HepG2 (cell line): ENCODE measurements around the gene SMARCAD1. TPM values are rescaled to one million over a fixed set of nuclear protein-coding genes. Genes with fewer than 3 reads are reported as not detected.

Source experiments
- ATAC-seq: fragments of 200-7000 bp; cut with Tn5 transposase; 3 replicates; pipeline ENCODE4 v1.9.1; 2020; ENCODE audit warnings: mild to moderate bottlenecking, moderate library complexity
- BruUV-seq: library from RNA; stranded (reverse); fragments of 400-500 nt; replicated peaks from 2 replicates; lab custom pipeline; 2021; lab: Mats Ljungman, UMichigan
- CTCF ChIA-PET: fragments of 300-600 bp; formaldehyde crosslinking; extraction: SDS; loops from one replicate; lab custom pipeline; 2021; ENCODE audit warnings: low total read pairs, inconsistent platforms, low intra/inter-chr PET ratio; lab: Yijun Ruan, JAX
- POLR2A ChIA-PET: fragments of 350-600 bp; sonication (Branson Sonifier 250); formaldehyde crosslinking; loops from one replicate; lab custom pipeline; 2020; ENCODE audit warnings: antibody characterized with exemption, inconsistent platforms; lab: Yijun Ruan, JAX
- DNase-seq: peaks from one replicate; pipeline ENCODE4 v3.0.0-alpha.2; 2015; ENCODE audit warnings: low spot score
- FAIRE-seq: peaks from 3 replicates; lab custom pipeline; 2011; peaks lifted over from hg19 to GRCh38; lab: Jason Lieb, UNC
- H2AFZ ChIP-seq: one replicate; pipeline ENCODE4 v1.6.1; 2011; ENCODE audit warnings: low read length, inconsistent platforms
- H3K27ac ChIP-seq: fragments of 300-600 bp; 3 replicates; pipeline ENCODE4 v1.8.0; 2011; ENCODE audit warnings: mixed run types, mild to moderate bottlenecking, mixed read lengths, low read length, inconsistent platforms; ENCODE audit not compliant: insufficient read depth; ENCODE audit errors: extremely low read length
- H3K27me3 ChIP-seq, 2 experiments: fragments of 200-600 bp in 1 of 2; 2 replicates in 1 of 2; 3 replicates in 1 of 2; pipeline versions ENCODE4 v1.6.0 to v1.8.0; 2011; ENCODE audit warnings: low read length in 2 of 2, mild to moderate bottlenecking in 2 of 2, moderate library complexity in 2 of 2, inconsistent platforms in 1 of 2; ENCODE audit not compliant: insufficient read depth in 2 of 2, control insufficient read depth in 1 of 2
- H3K36me3 ChIP-seq, 2 experiments: fragments of 200-600 bp in 1 of 2; replicated peaks in 1 of 2; 2 replicates in 1 of 2; 3 replicates in 1 of 2; pipeline versions ENCODE4 v1.5.1 to v1.8.0; 2011; ENCODE audit warnings: low read length in 2 of 2, inconsistent platforms in 1 of 2; ENCODE audit not compliant: insufficient read depth in 2 of 2, control insufficient read depth in 1 of 2
- H3K4me1 ChIP-seq: 2 replicates; pipeline ENCODE4 v1.5.1; 2012; ENCODE audit warnings: low read length, inconsistent platforms; ENCODE audit not compliant: insufficient read depth
- H3K4me2 ChIP-seq: 2 replicates; pipeline ENCODE4 v1.6.0; 2011; ENCODE audit warnings: low read depth, low read length, inconsistent platforms
- H3K4me3 ChIP-seq, 3 experiments: fragments of 200-600 bp in 1 of 3; sonication (generic), shearing (Covaris generic) in 1 of 3; replicated peaks in 1 of 3; 2 replicates each; pipeline ENCODE4 v1.5.1; 2011 to 2016; ENCODE audit warnings: low read length in 3 of 3, inconsistent platforms in 2 of 3, low read depth in 2 of 3, mild to moderate bottlenecking in 2 of 3, control low read depth in 1 of 3, mixed read lengths in 1 of 3; ENCODE audit not compliant: insufficient read depth in 1 of 3
- H3K79me2 ChIP-seq: one replicate; pipeline ENCODE4 v1.6.1; 2011; ENCODE audit warnings: low read length, inconsistent platforms; ENCODE audit not compliant: insufficient read depth
- H3K9ac ChIP-seq: 2 replicates; pipeline ENCODE4 v1.6.0; 2011; ENCODE audit warnings: mild to moderate bottlenecking, low read depth, low read length, inconsistent platforms; ENCODE audit not compliant: insufficient read depth
- H3K9me3 ChIP-seq: 2 replicates; pipeline ENCODE4 v1.5.1; 2012; ENCODE audit warnings: mild to moderate bottlenecking, low read length
- H4K20me1 ChIP-seq: 2 replicates; pipeline ENCODE4 v1.6.0; 2011; ENCODE audit warnings: inconsistent platforms, mild to moderate bottlenecking, low read length, moderate library complexity; ENCODE audit not compliant: insufficient read depth
- MAFG ChIP-seq: sonication (generic); formaldehyde crosslinking; IDR thresholded peaks from 2 replicates; pipeline ENCODE4 v1.5.1; 2020; ENCODE audit warnings: mild to moderate bottlenecking, missing genetic modification reagents
- NAIF1 ChIP-seq: sonication (generic); formaldehyde crosslinking; IDR thresholded peaks from 2 replicates; pipeline ENCODE4 v1.5.0; 2020; ENCODE audit warnings: mild to moderate bottlenecking, missing genetic modification reagents, borderline replicate concordance
- NONO ChIP-seq, 2 experiments: fragments of 450-650 bp in 1 of 2; sonication (generic) in 1 of 2; formaldehyde crosslinking in 1 of 2; IDR thresholded peaks in 1 of 2; conservative IDR thresholded peaks in 1 of 2; 2 replicates each; pipeline versions ENCODE4 v1.6.1 to v1.8.0; 2017 to 2022; ENCODE audit warnings: mild to moderate bottlenecking in 1 of 2, missing genetic modification reagents in 1 of 2, moderate library complexity in 1 of 2
- RAD21 ChIP-seq: fragments of 450-650 bp; formaldehyde crosslinking; IDR thresholded peaks from 2 replicates; pipeline ENCODE4 v1.5.0; 2020; ENCODE audit warnings: mild to moderate bottlenecking
- SIN3A ChIP-seq: IDR thresholded peaks from 2 replicates; pipeline ENCODE4 v1.6.1; 2011; ENCODE audit warnings: low read depth, mild to moderate bottlenecking, control low read depth, low read length, borderline replicate concordance
- SMC3 ChIP-seq: IDR thresholded peaks from 2 replicates; pipeline ENCODE4 v1.6.1; 2011; ENCODE audit warnings: low read length, improper control_type of control experiment
- STAG1 ChIP-seq: sonication (generic); formaldehyde crosslinking; IDR thresholded peaks from 2 replicates; pipeline ENCODE4 v1.4.0; 2020; ENCODE audit warnings: missing genetic modification reagents
- ZNF75D ChIP-seq: sonication (generic); formaldehyde crosslinking; IDR thresholded peaks from 2 replicates; pipeline ENCODE4 v1.8.1; 2023; ENCODE audit warnings: missing genetic modification reagents, mild to moderate bottlenecking, borderline replicate concordance
- WGBS: methylation state at CpG from one replicate; pipeline ENCODE4 v1.1.6; 2017; ENCODE audit warnings: low lambda C conversion rate; 5-methylcytosine and 5-hydroxymethylcytosine counted together
- in situ Hi-C: cut with HindIII; loops from 2 replicates; pipeline ENCODE4 v1.10.0; 2017; ENCODE audit warnings: low pct_unique_long_range_greater_than_20kb; ENCODE audit not compliant: extremely low pct_ligation_motif_present
- intact Hi-C: fragments of 100-400 bp; cut with micrococcal nuclease; formaldehyde crosslinking; loops from one replicate; pipeline ENCODE4 v1.10.0; 2022; ENCODE audit not compliant: unreplicated experiment
- polyA plus RNA-seq, 8 experiments: library from polyadenylated mRNA; depleted of rRNA in 3 of 8; stranded (reverse) in 7 of 8; unstranded in 1 of 8; fragments of >200 nt; fragmentation: Illumina TruSeq in 4 of 8; extraction: Trizol in 4 of 8; gene quantifications; 2 replicates each; pipeline versions ENCODE4 v1.2.1 to v1.2.3, GENCODE V29; 2011 to 2016; ENCODE audit warnings: low read depth in 4 of 8, missing spikeins in 1 of 8, mixed read lengths in 1 of 8; ENCODE audit not compliant: insufficient read depth in 1 of 8
- total RNA-seq, 5 experiments: library from RNA; depleted of rRNA; stranded (reverse); fragments of >200 nt; fragmentation: Illumina TruSeq; extraction: Trizol; gene quantifications; 2 replicates each; pipeline ENCODE4 v1.2.3, GENCODE V29; 2016; ENCODE audit warnings: low read depth in 1 of 5
- TF ChIP-seq, protein P1 (sequence below): sonication (generic); formaldehyde crosslinking; IDR thresholded peaks from 2 replicates; pipeline ENCODE4 v1.4.0; 2020; ENCODE audit warnings: missing genetic modification reagents
- TF ChIP-seq, protein P2 (sequence below): sonication (generic); formaldehyde crosslinking; IDR thresholded peaks from 2 replicates; pipeline ENCODE4 v1.5.0; 2020; ENCODE audit warnings: mild to moderate bottlenecking, missing genetic modification reagents, moderate library complexity

The SMARCAD1 gene
- total and polyA plus RNA-seq, 2 of the 13 experiments (the other 11 are each of a cell fraction or from before 2014, with no cell fraction given): 18.2 to 35.9 TPM

DNA sequence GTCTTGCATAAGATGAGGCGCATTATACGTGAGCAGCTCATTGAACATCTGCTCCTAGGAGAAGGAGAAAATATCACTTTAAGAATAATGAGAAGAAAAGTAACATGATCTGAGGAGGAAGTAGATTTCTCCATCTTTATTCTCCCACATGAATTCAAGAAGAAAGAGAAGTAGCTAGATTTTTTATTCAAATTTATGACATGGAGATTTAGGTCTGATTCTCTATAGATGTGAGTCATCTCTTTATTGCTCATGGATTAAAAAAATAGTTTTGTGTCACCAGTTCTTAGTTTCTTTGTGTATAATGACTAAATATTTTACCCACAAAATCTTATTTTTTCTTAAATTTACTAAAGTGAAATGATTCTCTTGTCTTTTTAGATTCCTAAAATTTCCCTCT, 94.5 kb downstream of the SMARCAD1 start:
- TF ChIP-seq ZNF75D (CRISPR knock-in tag): no peak
- TF ChIP-seq MAFG: no peak
- H3K27ac ChIP-seq: no peak overlapping the region
- DNase-seq (no peak), ATAC-seq (no peak), FAIRE-seq (no peak)
- no peak overlapping the region for H3K4me2 ChIP-seq
- no peaks in the 10 kb centered on the region for H3K9me3 ChIP-seq
- peaks cover 20% of the 10 kb centered on the region for H3K4me1 ChIP-seq
- H3K36me3 ChIP-seq: no peaks in the 10 kb centered on the region
- no TSS peak for BruUV-seq
- H2AFZ ChIP-seq: no peak overlapping the region
- POLR2A ChIA-PET: no interaction called here
- CTCF ChIA-PET: no interaction called here
- H3K79me2 ChIP-seq: no peaks in the 10 kb centered on the region
- no peaks in the 10 kb centered on the region for H4K20me1 ChIP-seq
- no peaks in the 10 kb centered on the region for H3K27me3 ChIP-seq
- WGBS: 96% methylated on average over 2 of the region's 2 CpGs
- no peak overlapping the region for H3K9ac ChIP-seq
- intact Hi-C loops: no loop called here
- no peak overlapping the region for H3K4me3 ChIP-seq
- in situ Hi-C loops: loop anchor here (10.0 kb wide), 2 partner anchors 93 to 293 kb away; no protein-coding TSS in a partner anchor

DNA sequence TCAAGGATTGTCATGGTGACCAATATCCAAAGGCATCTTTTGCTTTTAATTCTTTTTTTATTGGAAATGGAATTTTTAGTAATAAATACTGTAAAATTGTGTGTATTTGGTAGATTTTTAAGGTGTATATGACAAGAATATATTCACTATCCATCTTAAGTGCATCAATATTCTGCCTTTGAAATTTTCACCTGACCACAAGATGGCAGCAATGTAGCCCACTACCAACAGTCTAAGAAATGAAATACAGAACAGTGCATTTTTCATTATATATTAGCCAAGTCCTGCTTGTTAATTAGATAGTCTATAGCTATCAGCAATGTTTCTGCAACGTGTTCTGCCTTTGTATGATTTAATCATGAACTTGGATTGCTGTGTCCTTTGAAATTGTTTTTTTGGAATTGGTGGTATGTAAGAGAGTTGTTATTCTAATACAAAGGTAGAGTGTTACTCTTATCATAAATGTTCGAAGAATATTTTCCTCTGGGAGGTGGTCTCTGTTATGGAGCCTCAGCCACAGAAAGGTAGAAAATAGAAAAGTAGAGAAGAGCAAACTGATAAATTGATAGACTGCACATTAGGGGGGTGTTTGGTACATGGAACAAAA, 96.8 kb downstream of the SMARCAD1 start:
- H3K4me3 ChIP-seq: no peak overlapping the region
- DNase-seq: peak; percentile 21
- H3K27ac ChIP-seq: no peak overlapping the region
- H3K4me2 ChIP-seq: no peak overlapping the region
- intact Hi-C loops: loop anchor here (1.0 kb wide), 2 partner anchors 87 to 292 kb away; no protein-coding TSS in a partner anchor
- H3K9ac ChIP-seq: no peak overlapping the region
- in situ Hi-C loops: loop anchor here (10.0 kb wide), 2 partner anchors 90 to 290 kb away; no protein-coding TSS in a partner anchor
- ChIA-PET POLR2A (no interaction called here), CTCF (interaction anchor here (0.6 to 2.3 kb wide), 3 partner anchors 86 to 291 kb away, joined by 3 to 13 read pairs (median 10); no protein-coding TSS in a partner anchor)
- peaks cover 19% of the 10 kb centered on the region for H3K4me1 ChIP-seq
- H4K20me1 ChIP-seq: no peaks in the 10 kb centered on the region
- H2AFZ ChIP-seq: no peak overlapping the region
- peak; percentile 79 for ATAC-seq
- no peaks in the 10 kb centered on the region for H3K79me2 ChIP-seq
- no peaks in the 10 kb centered on the region for H3K9me3 ChIP-seq
- peak; percentile 67 for FAIRE-seq
- no peaks in the 10 kb centered on the region for H3K27me3 ChIP-seq
- no TSS peak for BruUV-seq
- H3K36me3 ChIP-seq: no peaks in the 10 kb centered on the region
- TF ChIP-seq SIN3A: no peak
- peak; percentile 52; the same call in 1 of the 2 replicates for TF ChIP-seq RAD21 (CRISPR knock-in tag)
- TF ChIP-seq STAG1 (CRISPR knock-in tag): peak; percentile 80
- TF ChIP-seq SMC3: peak; percentile 54; the same call in 1 of the 2 replicates
- TF ChIP-seq, protein P1, sequence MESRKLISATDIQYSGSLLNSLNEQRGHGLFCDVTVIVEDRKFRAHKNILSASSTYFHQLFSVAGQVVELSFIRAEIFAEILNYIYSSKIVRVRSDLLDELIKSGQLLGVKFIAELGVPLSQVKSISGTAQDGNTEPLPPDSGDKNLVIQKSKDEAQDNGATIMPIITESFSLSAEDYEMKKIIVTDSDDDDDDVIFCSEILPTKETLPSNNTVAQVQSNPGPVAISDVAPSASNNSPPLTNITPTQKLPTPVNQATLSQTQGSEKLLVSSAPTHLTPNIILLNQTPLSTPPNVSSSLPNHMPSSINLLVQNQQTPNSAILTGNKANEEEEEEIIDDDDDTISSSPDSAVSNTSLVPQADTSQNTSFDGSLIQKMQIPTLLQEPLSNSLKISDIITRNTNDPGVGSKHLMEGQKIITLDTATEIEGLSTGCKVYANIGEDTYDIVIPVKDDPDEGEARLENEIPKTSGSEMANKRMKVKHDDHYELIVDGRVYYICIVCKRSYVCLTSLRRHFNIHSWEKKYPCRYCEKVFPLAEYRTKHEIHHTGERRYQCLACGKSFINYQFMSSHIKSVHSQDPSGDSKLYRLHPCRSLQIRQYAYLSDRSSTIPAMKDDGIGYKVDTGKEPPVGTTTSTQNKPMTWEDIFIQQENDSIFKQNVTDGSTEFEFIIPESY (CRISPR knock-in tag): no peak
- TF ChIP-seq NAIF1: no peak
- TF ChIP-seq NONO (IDR thresholded peaks at IDR 0.05): no peak
- no peak for TF ChIP-seq NONO (CRISPR knock-in tag; conservative IDR thresholded peaks at IDR 0.05)
- TF ChIP-seq, protein P2, sequence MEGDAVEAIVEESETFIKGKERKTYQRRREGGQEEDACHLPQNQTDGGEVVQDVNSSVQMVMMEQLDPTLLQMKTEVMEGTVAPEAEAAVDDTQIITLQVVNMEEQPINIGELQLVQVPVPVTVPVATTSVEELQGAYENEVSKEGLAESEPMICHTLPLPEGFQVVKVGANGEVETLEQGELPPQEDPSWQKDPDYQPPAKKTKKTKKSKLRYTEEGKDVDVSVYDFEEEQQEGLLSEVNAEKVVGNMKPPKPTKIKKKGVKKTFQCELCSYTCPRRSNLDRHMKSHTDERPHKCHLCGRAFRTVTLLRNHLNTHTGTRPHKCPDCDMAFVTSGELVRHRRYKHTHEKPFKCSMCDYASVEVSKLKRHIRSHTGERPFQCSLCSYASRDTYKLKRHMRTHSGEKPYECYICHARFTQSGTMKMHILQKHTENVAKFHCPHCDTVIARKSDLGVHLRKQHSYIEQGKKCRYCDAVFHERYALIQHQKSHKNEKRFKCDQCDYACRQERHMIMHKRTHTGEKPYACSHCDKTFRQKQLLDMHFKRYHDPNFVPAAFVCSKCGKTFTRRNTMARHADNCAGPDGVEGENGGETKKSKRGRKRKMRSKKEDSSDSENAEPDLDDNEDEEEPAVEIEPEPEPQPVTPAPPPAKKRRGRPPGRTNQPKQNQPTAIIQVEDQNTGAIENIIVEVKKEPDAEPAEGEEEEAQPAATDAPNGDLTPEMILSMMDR: peak; percentile 69
- 37% methylated on average over 2 of the region's 2 CpGs for WGBS
